Left lung (tissue), 10 donors: Measurements from ENCODE around the gene SUPT6H. TPM values are rescaled to one million over a fixed set of nuclear protein-coding genes. Genes with fewer than 3 reads are reported as not detected.

Experiments used
- ATAC-seq: fragments of 200-7000 bp; cut with Tn5 transposase; one replicate; pipeline ENCODE4 v1.9.1; 2020; ENCODE audit warnings: moderate library complexity
- DNase-seq, 4 donors: peaks; one replicate each; pipeline ENCODE4 v3.0.0-alpha.2; 2013 to 2020
- H3K27ac ChIP-seq, 2 donors: fragments of 200-600 bp; sonication (generic) in 1 of 2; one replicate each; pipeline versions ENCODE4 v1.5.0 to v1.8.0; 2020 to 2021
- H3K27me3 ChIP-seq, 2 donors: fragments of 200-600 bp; sonication (generic) in 1 of 2; one replicate each; pipeline versions ENCODE4 v1.5.0 to v1.8.0; 2020 to 2021
- H3K36me3 ChIP-seq, 2 donors: fragments of 200-600 bp; sonication (generic) in 1 of 2; one replicate each; pipeline versions ENCODE4 v1.5.0 to v1.8.0; 2020 to 2021
- H3K4me1 ChIP-seq, 2 donors: fragments of 200-600 bp; one replicate each; pipeline ENCODE4 v1.8.0; 2021
- H3K4me3 ChIP-seq, 2 donors: fragments of 200-600 bp; sonication (generic) in 1 of 2; one replicate each; pipeline versions ENCODE4 v1.5.0 to v1.8.0; 2020 to 2021; ENCODE audit warnings: mild to moderate bottlenecking in 1 of 2
- H3K9me3 ChIP-seq, 2 donors: fragments of 200-600 bp; sonication (generic) in 1 of 2; one replicate each; pipeline versions ENCODE4 v1.5.0 to v1.8.0; 2020 to 2021
- intact Hi-C, 2 donors: fragments of 100-400 bp; cut with DNase I; formaldehyde crosslinking; loops; one replicate each; pipeline versions ENCODE4 v1.11.2 to v1.14.2; 2022
- polyA plus RNA-seq, 6 donors: library from polyadenylated mRNA; unstranded; fragments of 120-200 nt; gene quantifications; one replicate each; pipeline ENCODE4 v1.2.1, GENCODE V29; 2013; ENCODE audit not compliant: insufficient read length in 6 of 6
- total RNA-seq, 2 donors: library from RNA; stranded (reverse); fragmentation: NEBNext Ultra II Directional; extraction: Animal tissue kit (Norgen Biotek cat#: 25700); gene quantifications; one replicate each; pipeline ENCODE4 v1.2.1, GENCODE V29; 2021
- TF ChIP-seq, protein P1 (sequence below), 2 donors: fragments of 200-600 bp; sonication (generic) in 1 of 2; IDR thresholded peaks; one replicate each; pipeline versions ENCODE4 v1.5.0 to v1.8.0; 2021; ENCODE audit warnings: antibody characterized with exemption in 2 of 2
- donor health status: DM: no; HTN: yes; CAD: no.
- donor health status: DM: no; HTN: no; CAD: no.

The SUPT6H gene
- total and polyA plus RNA-seq, 8 donors = 55.1 to 76.1 (median 72.9) TPM

DNA sequence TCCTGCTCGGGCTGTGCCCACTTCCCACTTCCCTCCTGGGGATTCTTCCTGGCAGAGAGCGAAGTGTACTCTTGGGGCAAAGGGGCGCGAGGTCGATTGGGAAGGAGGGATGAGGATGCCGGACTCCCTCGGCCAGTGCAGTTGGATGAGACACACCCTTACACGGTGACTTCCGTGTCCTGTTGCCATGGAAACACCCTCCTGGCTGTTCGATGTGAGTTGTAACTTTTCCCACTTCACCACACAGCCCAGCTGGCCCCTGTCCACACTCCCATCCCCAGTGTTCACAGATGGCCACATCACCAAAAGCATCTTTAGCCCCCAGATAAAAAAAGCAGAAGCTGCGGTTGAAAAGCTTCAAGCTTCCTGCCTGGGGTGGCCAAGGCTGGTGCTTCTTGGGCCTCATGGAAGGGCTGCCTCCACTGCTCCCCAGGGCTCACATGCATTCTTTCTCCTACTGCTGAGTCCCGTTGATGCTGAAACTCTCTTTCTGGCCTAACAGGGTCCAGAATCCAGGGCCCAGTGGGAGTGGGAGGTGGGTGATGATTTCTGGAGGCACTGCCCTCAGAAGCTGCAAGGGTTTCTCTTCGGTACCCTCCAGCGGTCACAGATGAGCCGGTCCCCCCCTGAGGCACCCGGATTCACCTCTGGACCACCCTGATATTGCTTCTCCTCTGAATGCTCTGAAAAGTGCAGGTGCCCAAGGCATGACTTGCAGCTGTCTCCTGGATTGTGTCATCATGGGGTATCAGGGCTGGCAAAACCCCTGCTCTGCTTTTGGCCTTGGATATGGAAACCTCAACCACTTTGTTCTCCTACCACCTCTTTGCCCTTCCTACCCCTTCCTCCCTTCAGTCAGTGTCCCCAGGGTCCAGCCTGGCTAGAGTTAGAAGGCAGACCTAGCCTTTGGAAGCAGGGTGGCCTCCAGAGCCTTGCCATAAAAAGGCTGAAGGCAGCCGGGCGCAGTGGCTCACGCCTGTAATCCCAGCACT, 79.6 kb downstream of the SUPT6H start:
- Histone ChIP-seq H3K4me3 (no peak overlapping the region), H3K27me3 (peaks cover 0 to 22% of the 10 kb centered on the region in 2 donors), H3K9me3 (no peaks in the 10 kb centered on the region), H3K27ac (peak overlapping the region in 1 of 2 donors; percentile 94), H3K4me1 (peaks cover 17 to 46% of the 10 kb centered on the region in 2 donors), H3K36me3 (peaks cover 0 to 4% of the 10 kb centered on the region in 2 donors)
- ATAC-seq (no peak), DNase-seq (no peak)
- intact Hi-C loops = no loop called here
- TF ChIP-seq, protein P1, sequence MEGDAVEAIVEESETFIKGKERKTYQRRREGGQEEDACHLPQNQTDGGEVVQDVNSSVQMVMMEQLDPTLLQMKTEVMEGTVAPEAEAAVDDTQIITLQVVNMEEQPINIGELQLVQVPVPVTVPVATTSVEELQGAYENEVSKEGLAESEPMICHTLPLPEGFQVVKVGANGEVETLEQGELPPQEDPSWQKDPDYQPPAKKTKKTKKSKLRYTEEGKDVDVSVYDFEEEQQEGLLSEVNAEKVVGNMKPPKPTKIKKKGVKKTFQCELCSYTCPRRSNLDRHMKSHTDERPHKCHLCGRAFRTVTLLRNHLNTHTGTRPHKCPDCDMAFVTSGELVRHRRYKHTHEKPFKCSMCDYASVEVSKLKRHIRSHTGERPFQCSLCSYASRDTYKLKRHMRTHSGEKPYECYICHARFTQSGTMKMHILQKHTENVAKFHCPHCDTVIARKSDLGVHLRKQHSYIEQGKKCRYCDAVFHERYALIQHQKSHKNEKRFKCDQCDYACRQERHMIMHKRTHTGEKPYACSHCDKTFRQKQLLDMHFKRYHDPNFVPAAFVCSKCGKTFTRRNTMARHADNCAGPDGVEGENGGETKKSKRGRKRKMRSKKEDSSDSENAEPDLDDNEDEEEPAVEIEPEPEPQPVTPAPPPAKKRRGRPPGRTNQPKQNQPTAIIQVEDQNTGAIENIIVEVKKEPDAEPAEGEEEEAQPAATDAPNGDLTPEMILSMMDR (IDR thresholded peaks at IDR 0.05) = no peak

DNA sequence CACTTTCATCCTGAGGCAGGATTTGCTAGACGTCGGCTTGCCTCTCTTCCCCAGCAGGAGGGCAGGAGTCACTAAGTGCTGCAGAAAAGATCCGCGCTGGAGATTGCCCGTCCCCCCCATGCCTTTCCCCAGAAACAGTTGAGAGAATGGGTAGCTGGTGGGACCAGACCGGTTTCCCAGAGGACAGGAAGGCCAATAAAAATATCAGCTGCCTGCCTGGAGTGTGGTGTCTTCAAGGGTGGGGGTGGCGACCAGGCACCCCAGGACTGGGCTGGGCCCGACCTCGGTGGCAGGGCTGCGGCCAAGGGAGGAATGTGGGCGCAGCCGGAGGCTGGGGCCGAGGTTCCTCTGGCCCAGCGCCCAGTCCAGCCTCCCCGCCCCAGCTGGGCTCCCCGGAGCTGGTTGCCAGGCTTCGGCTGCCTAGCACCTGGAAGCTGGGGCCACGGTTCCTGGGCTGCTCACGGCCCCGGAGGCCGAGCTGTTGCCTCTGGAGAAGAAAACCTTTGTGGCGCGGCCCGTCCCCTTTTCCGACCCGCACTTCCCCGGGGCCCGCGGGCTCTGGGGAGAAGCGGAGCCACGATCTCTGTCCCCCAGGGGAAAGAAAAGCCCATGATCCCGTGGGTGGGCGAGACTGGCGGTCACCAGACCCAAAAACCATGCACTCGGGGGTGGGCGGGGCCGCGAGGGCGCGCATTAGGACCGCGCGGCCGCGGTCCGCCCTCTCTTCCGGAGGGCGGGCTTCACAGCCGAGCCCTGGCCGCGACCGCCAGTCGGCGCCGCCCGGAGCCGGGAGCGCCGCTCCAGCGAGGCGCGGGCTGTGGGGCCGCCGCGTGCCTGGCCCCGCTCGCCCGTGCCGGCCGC, 81.5 kb downstream of the SUPT6H start, which contains the start of gene TRAF4:
TRAF4 (plus strand) TSS at position 769 of the 861 bp plus-strand sequence. CDS start 102 bp downstream, outside the sequence.
- intact Hi-C loops = no loop called here
- H3K4me1 ChIP-seq = peaks cover 30 to 64% of the 10 kb centered on the region in 2 donors

DNA sequence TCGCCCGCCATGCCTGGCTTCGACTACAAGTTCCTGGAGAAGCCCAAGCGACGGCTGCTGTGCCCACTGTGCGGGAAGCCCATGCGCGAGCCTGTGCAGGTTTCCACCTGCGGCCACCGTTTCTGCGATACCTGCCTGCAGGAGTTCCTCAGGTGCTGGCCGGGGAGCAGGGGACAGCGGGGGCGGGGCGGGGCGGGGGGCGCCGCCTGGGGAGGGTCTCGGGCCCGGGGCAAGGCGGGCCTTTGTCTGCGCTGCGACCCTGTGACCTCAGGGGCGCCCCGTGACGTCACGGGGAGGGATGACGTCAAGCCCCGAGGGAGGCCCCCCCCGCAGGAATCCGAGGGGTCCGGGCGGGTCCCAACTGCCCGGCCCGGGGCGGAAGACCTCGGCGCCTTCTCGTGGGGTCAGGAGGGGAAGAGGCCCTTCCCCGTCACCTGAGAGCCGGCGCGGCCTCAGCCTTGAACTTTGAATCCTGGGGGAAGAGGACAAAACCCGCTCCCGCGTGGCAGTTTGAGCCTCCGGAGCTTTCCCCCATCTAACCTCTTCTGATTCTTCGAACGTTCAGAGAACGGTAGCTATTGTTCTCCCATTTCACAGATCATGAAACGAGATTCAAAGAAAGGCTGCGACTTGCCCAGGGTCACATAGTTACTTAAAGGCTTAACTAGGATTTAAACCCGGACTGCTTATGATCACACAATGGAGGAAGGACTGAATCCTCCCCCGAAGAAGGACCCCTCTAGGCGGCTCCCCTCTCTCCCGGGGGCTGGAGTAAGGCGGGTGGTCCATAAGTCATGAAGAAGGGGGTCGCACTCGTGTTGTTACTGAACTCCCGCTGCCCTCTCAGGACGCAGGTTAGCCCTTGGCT, 82.3 kb downstream of the SUPT6H start:
- Histone ChIP-seq H3K36me3 (peaks cover 0 to 21% of the 10 kb centered on the region in 2 donors), H3K9me3 (no peaks in the 10 kb centered on the region), H3K4me3 (peak overlapping the region; percentile 69 to 73), H3K4me1 (peaks cover 35 to 71% of the 10 kb centered on the region in 2 donors), H3K27ac (peak overlapping the region; percentile 89 to 94), H3K27me3 (peaks cover 0 to 22% of the 10 kb centered on the region in 2 donors)
- DNase-seq = peak in 3 of 4 donors; percentile 65 to 86 (median 77)
- intact Hi-C loops = no loop called here
- ATAC-seq = no peak
- TF ChIP-seq, protein P1 (IDR thresholded peaks at IDR 0.05) = no peak

More for the DNA sequence above, 81.5 kb downstream of the SUPT6H start, which contains the start of gene TRAF4:
- peak; percentile 84 to 94 (median 92) for DNase-seq
- TF ChIP-seq, protein P1 (IDR thresholded peaks at IDR 0.05) = no peak
- peaks cover 0 to 22% of the 10 kb centered on the region in 2 donors for H3K27me3 ChIP-seq
- no peaks in the 10 kb centered on the region for H3K9me3 ChIP-seq
- peak within 1 kb of the TSS; percentile 89 to 94 for H3K27ac ChIP-seq
- ATAC-seq = peak; percentile 70
- H3K36me3 ChIP-seq = peaks cover 0 to 12% of the 10 kb centered on the region in 2 donors
- peak within 1 kb of the TSS; percentile 69 to 73 for H3K4me3 ChIP-seq

DNA sequence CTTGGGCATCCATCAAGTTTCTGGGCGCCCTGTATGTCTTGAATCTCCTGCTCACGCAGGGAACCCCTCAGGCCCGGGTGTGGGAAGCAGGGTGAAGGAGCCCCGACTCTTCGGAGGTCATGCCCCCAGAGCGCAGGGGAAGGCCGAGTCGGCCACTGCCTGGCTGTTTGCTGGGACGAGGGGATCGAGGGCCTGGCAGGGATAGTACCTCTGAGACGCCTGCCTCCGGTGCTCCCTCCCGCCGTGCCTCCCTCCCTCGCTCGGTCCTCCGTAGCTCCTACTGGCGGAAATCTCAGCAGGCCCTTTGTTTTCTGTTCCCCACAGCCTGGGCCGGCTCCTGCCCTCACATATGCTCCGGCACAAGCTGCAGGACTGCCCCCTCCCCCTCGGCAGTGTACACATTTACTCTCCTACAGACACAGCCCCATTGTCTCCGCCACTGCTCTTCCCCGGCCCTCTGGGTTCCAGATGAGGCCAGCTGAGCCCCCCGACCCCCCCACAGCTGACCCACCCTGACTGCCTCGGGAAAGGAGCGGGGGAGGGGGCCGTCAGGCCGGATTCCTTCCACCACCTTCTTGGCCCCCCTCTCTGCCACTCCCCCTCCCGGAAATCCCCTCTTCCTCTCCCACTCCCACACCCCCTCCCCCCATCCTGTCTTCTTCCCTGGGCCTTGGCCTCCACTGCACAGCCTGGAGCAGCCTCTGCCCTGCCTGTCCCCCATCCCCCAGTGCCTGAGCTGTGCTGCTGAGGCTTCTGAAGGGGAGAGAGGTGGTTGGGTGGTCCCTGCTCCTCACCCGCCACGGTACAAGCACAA, 83.2 kb downstream of the SUPT6H start:
- H3K4me1 ChIP-seq = peaks cover 40 to 79% of the 10 kb centered on the region in 2 donors
- peak; percentile 54 to 79 (median 69) for DNase-seq
- H3K4me3 ChIP-seq = peak overlapping the region; percentile 69 to 73
- TF ChIP-seq, protein P1 (IDR thresholded peaks at IDR 0.05) = no peak
- intact Hi-C loops = no loop called here
- peaks cover 0 to 25% of the 10 kb centered on the region in 2 donors for H3K36me3 ChIP-seq
- no peaks in the 10 kb centered on the region for H3K9me3 ChIP-seq
- H3K27ac ChIP-seq = peak overlapping the region; percentile 89 to 94
- no peak for ATAC-seq
- peaks cover 0 to 22% of the 10 kb centered on the region in 2 donors for H3K27me3 ChIP-seq
